LNCaP clone FGC (cell line): ENCODE measurements around the gene ADH5.
"Not testable (repeated sequence)": the region's sequence is repeated elsewhere in the genome, so short reads cannot be mapped to it uniquely, and the experiment has no call there.

Experiments
- DNase-seq: peaks from one replicate; pipeline ENCODE4 v3.0.0-alpha.2; 2011; ENCODE audit warnings: low read depth
- H3K4me3 ChIP-seq: 2 replicates; pipeline ENCODE4 v1.5.1; 2011; ENCODE audit warnings: mild to moderate bottlenecking, low read depth, low read length, control low read depth
- TF ChIP-seq, protein P1 (sequence below): IDR thresholded peaks from 2 replicates; pipeline ENCODE4 v1.5.1; 2012; ENCODE audit warnings: mild to moderate bottlenecking; ENCODE audit not compliant: control insufficient read depth, insufficient read depth; ENCODE audit errors: extremely low read depth

The ADH5 gene

DNA sequence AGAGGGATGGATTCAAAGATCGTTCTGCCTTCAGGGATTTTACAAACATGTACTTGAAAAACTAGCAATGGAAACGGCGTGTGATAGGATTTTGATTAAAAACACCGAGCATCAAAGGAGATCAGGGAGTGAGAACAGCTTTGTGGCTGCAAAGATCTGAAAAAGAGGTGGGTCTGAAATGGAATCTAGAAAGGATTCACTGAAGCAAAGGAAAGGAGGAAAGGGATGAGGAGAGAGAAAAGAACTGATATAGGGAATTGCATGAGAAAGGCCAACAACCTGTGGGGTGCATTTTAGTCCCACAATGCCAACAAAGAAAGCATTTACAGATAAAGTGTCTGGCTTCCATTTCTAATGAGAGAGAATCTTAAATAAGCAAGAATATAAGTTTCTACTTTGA is 32.4 kb upstream of the ADH5 start:
- TF ChIP-seq, protein P1, sequence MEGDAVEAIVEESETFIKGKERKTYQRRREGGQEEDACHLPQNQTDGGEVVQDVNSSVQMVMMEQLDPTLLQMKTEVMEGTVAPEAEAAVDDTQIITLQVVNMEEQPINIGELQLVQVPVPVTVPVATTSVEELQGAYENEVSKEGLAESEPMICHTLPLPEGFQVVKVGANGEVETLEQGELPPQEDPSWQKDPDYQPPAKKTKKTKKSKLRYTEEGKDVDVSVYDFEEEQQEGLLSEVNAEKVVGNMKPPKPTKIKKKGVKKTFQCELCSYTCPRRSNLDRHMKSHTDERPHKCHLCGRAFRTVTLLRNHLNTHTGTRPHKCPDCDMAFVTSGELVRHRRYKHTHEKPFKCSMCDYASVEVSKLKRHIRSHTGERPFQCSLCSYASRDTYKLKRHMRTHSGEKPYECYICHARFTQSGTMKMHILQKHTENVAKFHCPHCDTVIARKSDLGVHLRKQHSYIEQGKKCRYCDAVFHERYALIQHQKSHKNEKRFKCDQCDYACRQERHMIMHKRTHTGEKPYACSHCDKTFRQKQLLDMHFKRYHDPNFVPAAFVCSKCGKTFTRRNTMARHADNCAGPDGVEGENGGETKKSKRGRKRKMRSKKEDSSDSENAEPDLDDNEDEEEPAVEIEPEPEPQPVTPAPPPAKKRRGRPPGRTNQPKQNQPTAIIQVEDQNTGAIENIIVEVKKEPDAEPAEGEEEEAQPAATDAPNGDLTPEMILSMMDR: no peak
- DNase-seq: no peak
- no peak overlapping the region for H3K4me3 ChIP-seq

DNA sequence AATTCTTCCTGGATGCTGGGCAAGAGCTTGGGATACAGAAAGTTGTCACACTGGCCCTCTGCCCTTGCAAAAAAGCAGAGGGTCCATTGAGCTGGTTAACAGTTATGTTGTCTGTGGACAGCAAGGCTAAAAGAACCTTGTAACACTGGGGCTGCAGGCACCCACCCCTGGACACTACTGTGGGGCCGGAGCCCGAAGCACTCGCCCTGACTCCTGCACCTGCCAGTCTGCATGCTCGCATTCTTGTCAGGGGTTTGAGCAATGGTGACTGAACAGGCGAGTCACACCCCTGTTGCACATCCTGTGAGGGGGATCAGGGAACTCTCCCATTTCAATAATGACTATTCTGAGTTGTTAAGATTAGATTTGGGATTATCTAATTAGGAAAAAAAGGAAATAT is 31.9 kb upstream of the ADH5 start:
- no peak for DNase-seq
- TF ChIP-seq, protein P1: no peak
- no peak overlapping the region for H3K4me3 ChIP-seq

DNA sequence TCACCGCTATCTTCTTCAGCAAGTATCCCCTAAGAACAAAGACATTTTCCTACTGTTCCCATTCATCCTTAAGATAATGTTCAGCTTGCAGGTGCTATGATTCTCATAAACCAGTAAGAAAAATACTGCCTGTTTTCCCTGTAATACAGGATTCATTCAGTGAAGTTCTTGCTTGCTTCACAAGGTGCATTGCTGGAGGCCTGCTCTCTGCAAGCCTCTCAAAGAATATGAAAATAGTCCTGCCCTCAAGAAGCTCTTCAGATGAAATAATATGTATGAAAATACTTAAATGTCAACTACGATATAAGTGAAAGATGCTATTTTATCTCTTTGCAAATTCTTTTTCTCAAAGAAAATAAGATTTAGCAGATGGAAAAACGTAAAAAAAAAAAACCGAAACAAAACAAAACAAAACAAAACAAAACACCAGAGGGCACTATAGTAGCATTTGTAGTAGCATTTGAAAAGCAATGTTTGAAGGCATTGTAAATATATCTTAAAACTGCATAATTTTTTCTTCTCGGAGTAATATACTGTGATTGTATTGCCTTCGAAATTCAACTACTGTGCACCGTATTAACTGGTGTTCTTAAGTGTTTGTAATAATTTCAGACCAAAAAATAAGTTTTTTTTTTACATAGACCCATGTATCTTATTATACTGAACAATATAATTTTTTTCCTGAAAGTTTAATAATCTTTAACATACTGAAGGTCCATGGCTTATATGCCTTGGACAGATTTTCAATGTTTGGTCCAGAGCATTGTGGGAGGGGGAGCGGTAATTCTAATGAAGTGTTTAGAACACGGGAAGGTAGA is 29.5 kb upstream of the ADH5 start:
- no peak for DNase-seq
- no peak overlapping the region for H3K4me3 ChIP-seq
- TF ChIP-seq, protein P1: no peak

DNA sequence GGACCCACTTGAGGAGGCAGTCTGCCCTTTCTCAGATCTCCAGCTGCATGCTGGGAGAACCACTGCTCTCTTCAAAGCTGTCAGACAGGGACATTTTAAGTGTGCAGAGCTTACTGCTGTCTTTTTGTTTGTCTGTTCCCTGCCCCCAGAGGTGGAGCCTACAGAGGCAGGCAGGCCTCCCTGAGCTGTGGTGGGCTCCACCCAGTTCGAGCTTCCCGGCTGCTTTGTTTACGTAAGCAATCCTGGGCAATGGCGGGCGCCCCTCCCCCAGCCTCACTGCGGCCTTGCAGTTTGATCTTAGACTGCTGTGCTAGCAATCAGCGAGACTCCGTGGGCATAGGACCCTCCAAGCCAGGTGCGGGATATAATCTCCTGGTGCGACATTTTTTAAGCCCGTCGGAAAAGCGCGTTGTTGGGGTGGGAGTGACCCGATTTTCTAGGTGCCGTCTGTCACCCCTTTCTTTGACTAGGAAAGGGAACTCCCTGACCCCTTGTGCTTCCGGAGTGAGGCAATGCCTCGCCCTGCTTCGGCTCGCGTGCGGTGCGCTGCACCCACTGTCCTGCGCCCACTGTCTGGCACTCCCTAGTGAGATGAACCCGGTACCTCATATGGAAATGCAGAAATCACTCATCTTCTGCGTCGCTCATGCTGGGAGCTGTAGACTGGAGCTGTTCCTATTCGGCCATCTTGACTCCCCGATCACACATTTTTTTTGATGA is 28.7 kb upstream of the ADH5 start:
- not testable (repeated sequence) for H3K4me3 ChIP-seq, DNase-seq

DNA sequence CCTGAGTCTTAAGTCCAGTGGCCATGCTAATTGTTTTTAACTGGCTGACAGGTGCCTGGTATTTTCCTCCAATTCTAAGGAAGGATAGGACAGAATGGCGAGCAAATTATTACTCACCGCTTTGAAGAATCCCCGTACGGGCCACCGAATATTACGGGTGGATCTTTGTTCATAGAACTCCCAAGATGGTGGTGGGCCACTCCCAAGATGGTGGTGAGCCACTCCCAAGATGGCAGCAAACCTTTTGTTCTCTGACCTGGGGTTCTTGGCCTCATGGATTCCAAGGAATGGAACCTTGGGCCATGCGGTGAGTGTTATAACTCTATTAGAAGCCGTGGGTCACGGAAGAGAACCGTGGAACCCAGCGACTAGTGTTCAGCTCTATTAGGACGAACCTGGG is 20.7 kb upstream of the ADH5 start:
- not testable (repeated sequence) for H3K4me3 ChIP-seq, DNase-seq

DNA sequence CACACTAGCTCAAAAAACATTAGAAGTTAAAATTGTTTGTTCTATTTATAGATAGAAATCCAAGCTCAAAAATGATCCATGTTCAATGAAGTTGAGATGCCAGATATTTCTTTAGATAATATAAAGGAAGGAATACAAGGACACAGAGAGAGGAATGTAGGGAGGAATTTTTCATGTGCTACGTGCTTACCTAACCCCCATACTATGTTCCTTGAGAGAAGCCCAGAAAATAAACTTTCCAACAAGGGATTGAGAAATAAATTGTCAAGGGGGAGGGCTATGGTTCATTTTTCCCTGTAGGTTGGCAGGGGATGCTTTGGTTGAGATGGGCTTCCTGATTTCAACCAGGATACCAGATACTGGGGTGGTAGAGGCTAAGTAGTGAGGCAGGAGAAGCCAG is 15.6 kb upstream of the ADH5 start:
- DNase-seq: no peak
- H3K4me3 ChIP-seq: no peak overlapping the region
- TF ChIP-seq, protein P1: no peak

DNA sequence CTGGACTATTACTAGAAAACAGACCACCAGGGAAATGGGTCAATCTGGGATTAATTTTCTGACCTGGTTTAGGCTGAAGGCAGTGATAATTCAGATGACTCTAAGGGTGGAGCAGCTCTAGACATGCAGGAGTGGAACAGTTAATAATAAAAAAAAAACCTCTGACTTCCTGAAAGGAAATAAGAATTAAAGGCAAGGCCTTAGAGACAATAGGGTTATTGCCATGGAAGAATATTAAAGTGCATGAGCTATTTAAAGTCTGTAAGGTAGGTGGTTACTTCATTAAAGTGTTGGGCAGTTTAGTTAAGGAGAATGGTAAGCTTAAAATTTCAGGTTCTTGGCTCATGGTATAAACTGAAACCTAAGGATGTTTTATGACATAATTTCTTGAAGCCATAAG is 14.6 kb upstream of the ADH5 start:
- H3K4me3 ChIP-seq: no peak overlapping the region
- no peak for DNase-seq
- TF ChIP-seq, protein P1: no peak

DNA sequence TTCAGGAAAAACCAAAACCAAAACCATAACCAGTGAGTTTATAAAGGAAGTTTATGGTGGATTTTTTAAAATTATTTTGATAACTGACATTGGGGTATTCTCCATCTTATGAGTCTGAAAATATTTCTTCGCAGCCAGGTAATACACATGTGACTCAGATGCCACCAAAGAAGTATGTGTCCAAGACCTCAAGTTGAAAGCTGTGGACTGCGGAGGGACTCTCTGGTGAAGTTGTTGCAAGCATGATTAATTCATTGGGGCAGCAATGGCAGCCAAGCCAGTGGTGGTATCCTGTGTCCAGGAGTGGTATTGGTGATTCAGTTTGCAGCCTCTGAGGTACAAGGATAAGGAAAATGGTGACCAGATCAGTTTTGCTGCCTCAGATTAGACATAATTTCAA is 14.0 kb upstream of the ADH5 start:
- TF ChIP-seq, protein P1: no peak
- DNase-seq: no peak

More for the DNA sequence above, 14.0 kb upstream of the ADH5 start:
- H3K4me3 ChIP-seq: no peak overlapping the region
